ENCODE results near the gene SOX3. TPM values are rescaled to one million over a fixed set of nuclear protein-coding genes. Genes with fewer than 3 reads are reported as not detected.

Gene SOX3
- total RNA-seq, 1 donor from 2014 or later = not detected

GRCh38 chrX:140503238-140503601, 1.6 kb downstream of the SOX3 start:
- no peaks in the 10 kb centered on the region for H3K36me3 Mint-ChIP-seq
- H3K9me3 Mint-ChIP-seq = no peaks in the 10 kb centered on the region
- H3K27ac Mint-ChIP-seq = no peak overlapping the region
- no peak for DNase-seq (ENCODE audit: low spot score in 2 of 2, unreplicated experiment in 2 of 2)
- peaks cover 93% of the 10 kb centered on the region for H3K27me3 Mint-ChIP-seq (ENCODE audit: low read depth)
- TF ChIP-seq CTCF (IDR thresholded peaks at IDR 0.05; ENCODE audit: unreplicated experiment) = no peak
- H3K4me1 Mint-ChIP-seq = peaks cover 29% of the 10 kb centered on the region
- peak overlapping the region; percentile 54 for H3K4me3 Mint-ChIP-seq

- Mint-ChIP-seq H3K9me3 (no peaks in the 10 kb centered on the region), H3K36me3 (no peaks in the 10 kb centered on the region), H3K4me3 (peak overlapping the region; percentile 54), H3K27me3 (ENCODE audit: low read depth) (peaks cover 92% of the 10 kb centered on the region), H3K4me1 (peaks cover 25% of the 10 kb centered on the region), H3K27ac (no peak overlapping the region)
- no peak for TF ChIP-seq CTCF (IDR thresholded peaks at IDR 0.05; ENCODE audit: unreplicated experiment)
- no peak for DNase-seq (ENCODE audit: low spot score in 2 of 2, unreplicated experiment in 2 of 2)
Observed at GRCh38 chrX:140502491-140503237, 2.2 kb downstream of the SOX3 start.

GRCh38 chrX:140501940-140502468, 2.9 kb downstream of the SOX3 start:
- no peak for TF ChIP-seq CTCF (IDR thresholded peaks at IDR 0.05; ENCODE audit: unreplicated experiment)
- Mint-ChIP-seq H3K27me3 (ENCODE audit: low read depth) (peaks cover 92% of the 10 kb centered on the region), H3K9me3 (no peaks in the 10 kb centered on the region), H3K36me3 (no peaks in the 10 kb centered on the region), H3K4me3 (no peak overlapping the region), H3K27ac (no peak overlapping the region), H3K4me1 (peaks cover 19% of the 10 kb centered on the region)
- DNase-seq (ENCODE audit: low spot score in 2 of 2, unreplicated experiment in 2 of 2) = no peak

GRCh38 chrX:140501321-140501720, 3.5 kb downstream of the SOX3 start:
- no peak overlapping the region for H3K27ac Mint-ChIP-seq
- H3K27me3 Mint-ChIP-seq (ENCODE audit: low read depth) = peaks cover 92% of the 10 kb centered on the region

GRCh38 chrX:140500441-140500840, 4.4 kb downstream of the SOX3 start:
- Mint-ChIP-seq H3K4me3 (no peak overlapping the region), H3K27ac (no peak overlapping the region), H3K4me1 (peaks cover 11% of the 10 kb centered on the region), H3K36me3 (no peaks in the 10 kb centered on the region), H3K27me3 (ENCODE audit: low read depth) (peaks cover 91% of the 10 kb centered on the region), H3K9me3 (no peaks in the 10 kb centered on the region)
- DNase-seq (ENCODE audit: low spot score in 2 of 2, unreplicated experiment in 2 of 2) = no peak
- TF ChIP-seq CTCF (IDR thresholded peaks at IDR 0.05; ENCODE audit: unreplicated experiment) = no peak

More at GRCh38 chrX:140501321-140501720, 3.5 kb downstream of the SOX3 start:
- no peak for TF ChIP-seq CTCF (IDR thresholded peaks at IDR 0.05; ENCODE audit: unreplicated experiment)
- H3K4me3 Mint-ChIP-seq = no peak overlapping the region
- H3K36me3 Mint-ChIP-seq = no peaks in the 10 kb centered on the region
- DNase-seq (ENCODE audit: low spot score in 2 of 2, unreplicated experiment in 2 of 2) = no peak
- H3K9me3 Mint-ChIP-seq = no peaks in the 10 kb centered on the region
- peaks cover 15% of the 10 kb centered on the region for H3K4me1 Mint-ChIP-seq
